Transverse colon (tissue), 3 donors: ENCODE measurements around the gene BBS4.

Experiments
- CTCF ChIP-seq, 5 experiments: fragments of 200-600 bp in 3 of 5; fragments of 450-650 bp in 2 of 5; sonication (generic) in 3 of 5; IDR thresholded peaks; 1 replicate in 2 of 5; 2 replicates in 3 of 5; pipeline ENCODE4 v1.5.1; 2016 to 2017; ENCODE audit warnings: antibody characterized with exemption in 5 of 5, inconsistent platforms in 3 of 5, mild to moderate bottlenecking in 2 of 5, moderate library complexity in 1 of 5
- POLR2A ChIP-seq: fragments of 450-650 bp; IDR thresholded peaks from one replicate; pipeline ENCODE4 v1.6.1; 2016; ENCODE audit warnings: antibody characterized with exemption, mild to moderate bottlenecking, moderate library complexity

GRCh38 chr15:72778796-72779195 lies 92.8 kb downstream of the BBS4 start:
- TF ChIP-seq CTCF (IDR thresholded peaks at IDR 0.05) (no peak), POLR2A (no peak)
